Measurements from ENCODE around the gene NOC4L.

NOC4L gene

DNA sequence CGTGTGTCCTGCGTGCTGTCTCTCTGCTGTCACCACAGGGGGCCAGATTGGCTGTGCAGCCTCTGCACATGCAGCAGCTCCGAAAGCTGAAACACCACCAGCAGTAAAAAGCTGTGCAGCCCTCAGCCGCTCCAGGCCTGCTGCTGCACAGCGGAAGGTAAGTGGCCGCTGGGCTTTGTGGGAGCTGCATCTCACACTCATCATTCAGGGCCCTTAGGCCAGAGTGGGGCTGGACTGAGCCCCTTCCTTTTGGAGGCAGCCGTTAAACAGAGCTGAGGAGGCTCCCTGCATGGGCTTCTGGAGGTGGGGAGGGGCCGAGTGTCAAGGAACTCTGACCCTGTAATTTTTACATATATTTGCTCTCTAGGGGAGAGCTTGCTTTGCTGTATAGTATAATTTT lies 17.2 kb upstream of the NOC4L start:
- H3K9me3 Mint-ChIP-seq, result peaks cover 50% of the 10 kb centered on the region
- H3K4me1 Mint-ChIP-seq, result no peaks in the 10 kb centered on the region
- H3K4me3 Mint-ChIP-seq, result no peak overlapping the region
- no peak for DNase-seq
- H3K36me3 Mint-ChIP-seq (ENCODE audit: low read depth), result peaks cover 98% of the 10 kb centered on the region
- H3K27me3 Mint-ChIP-seq (ENCODE audit: low read depth, poor library complexity), result no peaks in the 10 kb centered on the region
- TF ChIP-seq, protein P1, sequence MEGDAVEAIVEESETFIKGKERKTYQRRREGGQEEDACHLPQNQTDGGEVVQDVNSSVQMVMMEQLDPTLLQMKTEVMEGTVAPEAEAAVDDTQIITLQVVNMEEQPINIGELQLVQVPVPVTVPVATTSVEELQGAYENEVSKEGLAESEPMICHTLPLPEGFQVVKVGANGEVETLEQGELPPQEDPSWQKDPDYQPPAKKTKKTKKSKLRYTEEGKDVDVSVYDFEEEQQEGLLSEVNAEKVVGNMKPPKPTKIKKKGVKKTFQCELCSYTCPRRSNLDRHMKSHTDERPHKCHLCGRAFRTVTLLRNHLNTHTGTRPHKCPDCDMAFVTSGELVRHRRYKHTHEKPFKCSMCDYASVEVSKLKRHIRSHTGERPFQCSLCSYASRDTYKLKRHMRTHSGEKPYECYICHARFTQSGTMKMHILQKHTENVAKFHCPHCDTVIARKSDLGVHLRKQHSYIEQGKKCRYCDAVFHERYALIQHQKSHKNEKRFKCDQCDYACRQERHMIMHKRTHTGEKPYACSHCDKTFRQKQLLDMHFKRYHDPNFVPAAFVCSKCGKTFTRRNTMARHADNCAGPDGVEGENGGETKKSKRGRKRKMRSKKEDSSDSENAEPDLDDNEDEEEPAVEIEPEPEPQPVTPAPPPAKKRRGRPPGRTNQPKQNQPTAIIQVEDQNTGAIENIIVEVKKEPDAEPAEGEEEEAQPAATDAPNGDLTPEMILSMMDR (IDR thresholded peaks at IDR 0.05), result no peak
- H3K27ac Mint-ChIP-seq, result no peak overlapping the region

DNA sequence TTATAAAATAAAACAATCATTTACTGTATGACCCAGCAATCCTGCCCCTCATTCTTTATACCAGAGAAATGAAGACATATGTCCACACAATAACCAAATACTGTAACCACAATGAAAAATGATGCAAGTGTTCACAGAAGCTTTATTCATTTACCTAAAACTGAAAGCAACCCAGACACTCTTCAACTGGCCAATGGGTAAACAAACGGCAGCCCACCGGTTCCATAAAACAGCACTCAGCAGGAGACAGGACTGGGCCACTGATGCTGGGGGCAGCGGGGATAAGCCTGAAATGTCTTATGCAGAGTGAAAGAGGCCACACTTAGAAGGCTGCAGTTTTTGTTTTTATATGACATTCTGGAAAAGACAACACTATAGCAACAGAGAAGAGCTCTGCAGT lies 15.2 kb upstream of the NOC4L start:
- no peak overlapping the region for H3K4me3 Mint-ChIP-seq
- no peak for DNase-seq
- H3K27me3 Mint-ChIP-seq (ENCODE audit: low read depth, poor library complexity), result no peaks in the 10 kb centered on the region
- TF ChIP-seq, protein P1 (IDR thresholded peaks at IDR 0.05), result no peak
- peaks cover 50% of the 10 kb centered on the region for H3K9me3 Mint-ChIP-seq
- no peak overlapping the region for H3K27ac Mint-ChIP-seq
- no peaks in the 10 kb centered on the region for H3K4me1 Mint-ChIP-seq
- H3K36me3 Mint-ChIP-seq (ENCODE audit: low read depth), result peaks cover 84% of the 10 kb centered on the region

DNA sequence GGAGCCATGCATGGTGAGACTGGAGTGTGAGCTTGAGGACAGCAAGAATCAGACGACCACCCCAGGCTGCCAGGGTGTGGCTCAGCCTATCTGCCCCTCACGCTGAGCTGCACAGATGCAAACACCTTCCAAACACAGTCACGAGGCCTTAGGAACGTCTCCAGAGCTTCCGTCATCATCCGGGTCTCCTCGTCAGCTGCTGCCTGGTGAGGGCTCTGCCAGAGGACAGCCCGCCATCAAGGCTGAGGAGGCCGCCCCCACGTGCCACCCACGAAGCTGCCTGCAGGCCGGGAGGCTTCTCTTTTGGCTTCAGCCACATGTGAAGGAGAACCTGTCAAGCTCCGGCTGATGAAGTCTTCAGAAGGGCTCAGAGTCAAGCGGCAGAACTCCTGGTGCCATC lies 13.6 kb upstream of the NOC4L start:
- H3K4me3 Mint-ChIP-seq, result no peak overlapping the region
- no peak for DNase-seq
- peaks cover 67% of the 10 kb centered on the region for H3K36me3 Mint-ChIP-seq (ENCODE audit: low read depth)
- TF ChIP-seq, protein P1 (IDR thresholded peaks at IDR 0.05), result no peak
- H3K27me3 Mint-ChIP-seq (ENCODE audit: low read depth, poor library complexity), result no peaks in the 10 kb centered on the region
- no peak overlapping the region for H3K27ac Mint-ChIP-seq
- peaks cover 49% of the 10 kb centered on the region for H3K9me3 Mint-ChIP-seq
- H3K4me1 Mint-ChIP-seq, result no peaks in the 10 kb centered on the region

DNA sequence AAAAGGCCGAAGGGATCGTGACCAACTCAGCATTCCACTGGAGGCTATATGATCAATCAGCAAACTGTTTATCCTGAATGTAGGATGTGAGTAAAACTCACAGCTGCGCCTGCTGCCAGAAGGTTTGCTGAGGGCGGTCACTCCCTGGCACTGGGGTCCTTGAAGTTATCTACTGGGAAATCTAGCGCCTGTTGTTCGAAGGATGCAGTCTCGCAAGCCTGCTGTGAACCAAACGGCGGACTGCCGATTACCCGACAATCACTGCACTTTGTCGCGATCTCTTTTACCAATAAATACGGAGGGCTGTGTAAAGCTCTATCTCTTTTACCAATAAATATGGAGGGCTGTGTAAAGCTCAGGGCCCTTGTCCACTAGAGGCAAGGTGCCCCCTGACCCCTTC lies 13.0 kb upstream of the NOC4L start:
- H3K27me3 Mint-ChIP-seq (ENCODE audit: low read depth, poor library complexity), result no peaks in the 10 kb centered on the region
- peaks cover 63% of the 10 kb centered on the region for H3K36me3 Mint-ChIP-seq (ENCODE audit: low read depth)
- H3K9me3 Mint-ChIP-seq, result peaks cover 44% of the 10 kb centered on the region
- no peak overlapping the region for H3K4me3 Mint-ChIP-seq
- H3K27ac Mint-ChIP-seq, result no peak overlapping the region
- H3K4me1 Mint-ChIP-seq, result no peaks in the 10 kb centered on the region
- no peak for DNase-seq
- TF ChIP-seq, protein P1 (IDR thresholded peaks at IDR 0.05), result no peak

DNA sequence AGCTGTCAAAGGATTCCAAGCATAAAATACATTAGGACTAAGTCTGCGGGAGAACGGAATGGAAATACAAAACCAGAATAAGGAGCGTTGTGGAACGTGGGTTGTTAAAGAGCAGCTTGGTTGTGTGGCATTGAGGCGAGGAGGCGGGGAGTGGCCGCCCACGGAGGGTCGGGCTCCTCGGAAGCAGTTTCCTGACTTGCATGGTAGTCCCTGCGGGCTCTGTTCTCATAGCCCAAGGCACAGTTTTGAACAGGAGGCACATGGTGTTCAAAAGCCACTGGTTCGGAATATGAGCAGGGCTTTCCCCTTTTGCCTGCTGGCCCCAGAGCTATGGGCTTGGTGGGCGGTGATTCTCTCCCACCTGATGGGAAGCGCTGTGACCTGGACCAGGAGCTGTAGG lies 12.3 kb upstream of the NOC4L start:
- Mint-ChIP-seq H3K4me3 (no peak overlapping the region), H3K27me3 (ENCODE audit: low read depth, poor library complexity) (no peaks in the 10 kb centered on the region), H3K4me1 (no peaks in the 10 kb centered on the region), H3K9me3 (peaks cover 41% of the 10 kb centered on the region), H3K27ac (no peak overlapping the region), H3K36me3 (ENCODE audit: low read depth) (peaks cover 60% of the 10 kb centered on the region)
- DNase-seq, result no peak
- TF ChIP-seq, protein P1 (IDR thresholded peaks at IDR 0.05), result no peak

DNA sequence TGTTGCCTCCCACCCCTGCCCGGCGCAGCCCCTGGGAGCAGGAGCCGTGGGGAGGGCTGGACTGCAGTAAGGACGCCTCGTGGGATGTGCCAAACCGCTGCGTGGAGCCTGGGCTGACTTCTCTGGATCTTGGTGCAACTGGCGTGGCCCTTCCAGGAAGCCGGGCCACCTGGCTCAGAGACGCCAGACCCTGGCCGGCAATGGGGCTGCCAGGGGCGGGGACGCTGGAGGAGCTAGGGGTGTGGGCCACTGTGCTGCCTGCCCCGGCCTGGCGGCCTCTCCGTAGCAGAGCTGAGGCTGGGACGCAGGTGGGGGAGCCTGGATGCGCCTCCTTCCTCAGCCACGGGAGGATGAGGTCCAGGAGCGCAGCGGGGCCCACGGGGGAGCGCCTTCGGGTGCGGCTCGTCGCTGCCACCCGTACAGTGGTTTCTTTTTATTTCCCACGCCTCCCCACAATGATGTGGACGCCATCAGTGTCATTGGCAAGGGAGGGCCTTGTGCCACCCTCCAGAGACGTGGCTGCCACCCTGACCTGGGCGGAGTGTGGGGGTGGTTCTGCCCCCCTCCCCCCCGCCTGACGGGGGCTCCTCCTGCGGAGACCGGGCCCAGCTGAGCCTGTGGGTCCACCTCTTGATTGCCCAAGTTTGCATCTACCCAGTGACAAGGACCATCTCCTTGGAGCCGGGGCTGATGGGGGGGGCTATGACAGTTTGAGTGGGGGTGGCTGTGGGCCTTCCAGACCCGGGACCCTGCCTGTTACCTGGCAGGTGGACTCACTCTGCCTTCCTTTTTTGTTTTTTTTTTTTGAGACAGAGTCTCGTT lies 11.4 kb upstream of the NOC4L start:
- Mint-ChIP-seq H3K4me3 (no peak overlapping the region), H3K4me1 (no peaks in the 10 kb centered on the region), H3K27me3 (ENCODE audit: low read depth, poor library complexity) (no peaks in the 10 kb centered on the region), H3K36me3 (ENCODE audit: low read depth) (peaks cover 52% of the 10 kb centered on the region), H3K9me3 (peaks cover 33% of the 10 kb centered on the region), H3K27ac (no peak overlapping the region)
- DNase-seq, result no peak
- TF ChIP-seq, protein P1 (IDR thresholded peaks at IDR 0.05), result no peak
